IMR-90 (cell line): Measurements from ENCODE around the gene ANKRD6. TPM values are rescaled to one million over a fixed set of nuclear protein-coding genes. Genes with fewer than 3 reads are reported as not detected.

Source experiments
- ATAC-seq: fragments of 200-7000 bp; cut with Tn5 transposase; 2 replicates; pipeline ENCODE4 v1.9.1; 2020; ENCODE audit warnings: low read depth, mild to moderate bottlenecking, moderate library complexity
- BruUV-seq: library from RNA; stranded (reverse); fragments of 400-500 nt; replicated peaks from 2 replicates; lab custom pipeline; 2021; lab: Mats Ljungman, UMichigan
- CTCF ChIA-PET: fragments of 300-600 bp; formaldehyde crosslinking; extraction: SDS; loops from one replicate; lab custom pipeline; 2021; ENCODE audit warnings: antibody characterized with exemption; lab: Yijun Ruan, JAX
- POLR2A ChIA-PET: fragments of 300-600 bp; sonication (Branson Sonifier 250); formaldehyde crosslinking; loops from one replicate; lab custom pipeline; 2022; ENCODE audit warnings: antibody characterized with exemption; ENCODE audit not compliant: unreplicated experiment; lab: Charles Lee
- DNase-seq: peaks from one replicate; pipeline ENCODE4 v3.0.0; 2013
- H2AFZ ChIP-seq: replicated peaks from 2 replicates; pipeline ENCODE3; 2013; ENCODE audit warnings: low read length, mild to moderate bottlenecking; ENCODE audit not compliant: poor library complexity
- H2AK5ac ChIP-seq: 2 replicates; pipeline ENCODE4 v1.6.1; 2013; ENCODE audit warnings: low read depth, low read length, inconsistent platforms
- H2AK9ac ChIP-seq: replicated peaks from 2 replicates; pipeline ENCODE3; 2013; ENCODE audit warnings: mild to moderate bottlenecking, low read depth, low read length, moderate library complexity; ENCODE audit not compliant: poor library complexity
- H2BK120ac ChIP-seq: 2 replicates; pipeline ENCODE4 v1.6.1; 2013; ENCODE audit warnings: low read depth, low read length, inconsistent platforms
- H2BK15ac ChIP-seq: 3 replicates; pipeline ENCODE4 v1.6.1; 2013; ENCODE audit warnings: low read depth, low read length, inconsistent platforms
- H2BK20ac ChIP-seq: 2 replicates; pipeline ENCODE4 v1.6.1; 2013; ENCODE audit warnings: low read depth, mild to moderate bottlenecking, inconsistent platforms, low read length, moderate library complexity
- H2BK5ac ChIP-seq: 2 replicates; pipeline ENCODE4 v1.6.1; 2013; ENCODE audit warnings: mild to moderate bottlenecking, low read depth, low read length, inconsistent platforms; ENCODE audit not compliant: poor library complexity, severe bottlenecking
- H3K14ac ChIP-seq: replicated peaks from 2 replicates; pipeline ENCODE4 v1.6.1; 2013; ENCODE audit warnings: low read depth, low read length, inconsistent platforms
- H3K18ac ChIP-seq: 2 replicates; pipeline ENCODE4 v1.6.1; 2013; ENCODE audit warnings: low read depth, low read length, control low read depth
- H3K23ac ChIP-seq: 2 replicates; pipeline ENCODE4 v1.6.1; 2013; ENCODE audit warnings: low read depth, low read length, inconsistent platforms
- H3K27ac ChIP-seq: 2 replicates; pipeline ENCODE4 v1.5.1; 2013; ENCODE audit warnings: mild to moderate bottlenecking, control low read depth, low read length; ENCODE audit not compliant: insufficient read depth
- H3K27me3 ChIP-seq: 2 replicates; pipeline ENCODE4 v1.6.1; 2013; ENCODE audit warnings: low read length; ENCODE audit not compliant: control insufficient read depth, insufficient read depth
- H3K36me3 ChIP-seq: 2 replicates; pipeline ENCODE4 v1.6.1; 2013; ENCODE audit warnings: low read length, mixed read lengths; ENCODE audit not compliant: control insufficient read depth, insufficient read depth
- H3K4ac ChIP-seq: 2 replicates; pipeline ENCODE4 v1.6.1; 2013; ENCODE audit warnings: low read depth, low read length, inconsistent platforms
- H3K4me1 ChIP-seq: 2 replicates; pipeline ENCODE4 v1.6.1; 2013; ENCODE audit warnings: low read length, mixed read lengths; ENCODE audit not compliant: control insufficient read depth, insufficient read depth
- H3K4me2 ChIP-seq: 2 replicates; pipeline ENCODE4 v1.6.1; 2013; ENCODE audit warnings: low read depth, mild to moderate bottlenecking, control low read depth, low read length, moderate library complexity
- H3K4me3 ChIP-seq: 2 replicates; pipeline ENCODE4 v1.5.1; 2013; ENCODE audit warnings: low read depth, mild to moderate bottlenecking, control low read depth, low read length, moderate library complexity; ENCODE audit not compliant: insufficient read depth
- H3K56ac ChIP-seq: 2 replicates; pipeline ENCODE4 v1.6.1; 2013; ENCODE audit warnings: low read length, inconsistent platforms; ENCODE audit not compliant: insufficient read depth; ENCODE audit errors: extremely low read depth
- H3K79me1 ChIP-seq, 2 experiments: 2 replicates each; pipeline ENCODE4 v1.6.1; 2013; ENCODE audit warnings: low read length in 2 of 2, inconsistent platforms in 1 of 2, low read depth in 1 of 2
- H3K9ac ChIP-seq: 2 replicates; pipeline ENCODE4 v1.6.1; 2013; ENCODE audit warnings: low read depth, low read length, control low read depth
- H3K9me1 ChIP-seq: 2 replicates; pipeline ENCODE4 v1.6.1; 2013; ENCODE audit warnings: low read length, inconsistent platforms; ENCODE audit not compliant: insufficient read depth
- H3K9me3 ChIP-seq: 2 replicates; pipeline ENCODE4 v1.6.1; 2013; ENCODE audit warnings: low read length; ENCODE audit not compliant: control insufficient read depth, insufficient read depth
- H4K20me1 ChIP-seq: 2 replicates; pipeline ENCODE4 v1.6.1; 2013; ENCODE audit warnings: low read length, inconsistent platforms; ENCODE audit not compliant: insufficient read depth
- H4K5ac ChIP-seq: 2 replicates; pipeline ENCODE4 v1.6.1; 2013; ENCODE audit warnings: mild to moderate bottlenecking, low read depth, low read length, control low read depth
- H4K8ac ChIP-seq, 2 experiments: 2 replicates each; pipeline ENCODE4 v1.6.1; 2013; ENCODE audit warnings: low read depth in 2 of 2, low read length in 2 of 2, control low read depth in 1 of 2, inconsistent platforms in 1 of 2
- H4K91ac ChIP-seq: 2 replicates; pipeline ENCODE4 v1.6.1; 2013; ENCODE audit warnings: low read depth, low read length, inconsistent platforms; ENCODE audit not compliant: insufficient read depth
- BHLHE40 ChIP-seq: fragments of 150-350 bp; IDR thresholded peaks from 2 replicates; pipeline ENCODE4 v1.6.1; 2016; ENCODE audit warnings: mild to moderate bottlenecking, low read depth, low read length
- CEBPB ChIP-seq: IDR thresholded peaks from 2 replicates; pipeline ENCODE4 v1.6.1; 2012; ENCODE audit warnings: low read depth, low read length, improper control_type of control experiment
- CHD1 ChIP-seq: IDR thresholded peaks from 2 replicates; pipeline ENCODE4 v1.6.1; 2012; ENCODE audit warnings: low read depth, low read length, improper control_type of control experiment
- CTCF ChIP-seq: conservative IDR thresholded peaks from 2 replicates; pipeline ENCODE4 v1.5.1; 2012; ENCODE audit warnings: mild to moderate bottlenecking, low read depth, low read length, improper control_type of control experiment
- FOS ChIP-seq: fragments of 150-350 bp; IDR thresholded peaks from 2 replicates; pipeline ENCODE4 v1.6.1; 2016; ENCODE audit warnings: low read depth, low read length
- MAFK ChIP-seq: IDR thresholded peaks from 2 replicates; pipeline ENCODE4 v1.6.1; 2012; ENCODE audit warnings: low read depth, low read length, improper control_type of control experiment
- MAZ ChIP-seq: IDR thresholded peaks from 2 replicates; pipeline ENCODE4 v1.6.1; 2012; ENCODE audit warnings: low read depth, mild to moderate bottlenecking, low read length, improper control_type of control experiment, moderate library complexity, borderline replicate concordance
- MXI1 ChIP-seq: IDR thresholded peaks from 2 replicates; pipeline ENCODE4 v1.6.1; 2012; ENCODE audit warnings: low read depth, mild to moderate bottlenecking, low read length, moderate library complexity, borderline replicate concordance
- NFE2L2 ChIP-seq: fragments of 150-350 bp; IDR thresholded peaks from 2 replicates; pipeline ENCODE4 v1.6.1; 2016; ENCODE audit warnings: low read depth, mild to moderate bottlenecking, low read length
- RAD21 ChIP-seq: IDR thresholded peaks from 2 replicates; pipeline ENCODE4 v1.6.1; 2012; ENCODE audit warnings: low read length, improper control_type of control experiment
- RCOR1 ChIP-seq: IDR thresholded peaks from 2 replicates; pipeline ENCODE4 v1.6.1; 2012; ENCODE audit warnings: mild to moderate bottlenecking, low read length, improper control_type of control experiment; ENCODE audit not compliant: insufficient replicate concordance
- RFX5 ChIP-seq: IDR thresholded peaks from 2 replicates; pipeline ENCODE4 v1.8.0; 2012; ENCODE audit warnings: low read depth, mild to moderate bottlenecking, low read length, moderate library complexity
- SMC3 ChIP-seq: fragments of 150-350 bp; IDR thresholded peaks from 2 replicates; pipeline ENCODE4 v1.6.1; 2016; ENCODE audit warnings: low read depth, mild to moderate bottlenecking, antibody characterized with exemption, low read length, moderate library complexity
- USF2 ChIP-seq: fragments of 150-350 bp; IDR thresholded peaks from 2 replicates; pipeline ENCODE4 v1.6.1; 2017; ENCODE audit warnings: mild to moderate bottlenecking, antibody characterized with exemption, low read length, low read depth
- WGBS, 2 experiments: methylation state at CpG; one replicate each; pipeline versions ENCODE4 v1.1.5 to v1.1.7; 2013; ENCODE audit warnings: missing lambda C conversion rate in 2 of 2; ENCODE audit not compliant: insufficient read length in 1 of 2; ENCODE audit errors: extremely low coverage in 2 of 2; 5-methylcytosine and 5-hydroxymethylcytosine counted together
- dilution Hi-C: fragments of 300-500 bp; cut with HindIII; formaldehyde crosslinking; loops from one replicate; pipeline ENCODE4 v1.14.3; 2018; ENCODE audit warnings: low sequenced_read_pairs; ENCODE audit not compliant: unreplicated experiment
- in situ Hi-C: fragments of 300-500 bp; cut with MboI; formaldehyde crosslinking; loops from 3 replicates; pipeline ENCODE4 v1.14.3; 2019; ENCODE audit warnings: low sequenced_read_pairs, inconsistent platforms, mixed read lengths
- intact Hi-C: fragments of 100-400 bp; cut with micrococcal nuclease; formaldehyde crosslinking; loops from 2 replicates; pipeline ENCODE4 v1.10.0; 2022
- polyA plus RNA-seq, 3 experiments: library from polyadenylated mRNA; depleted of rRNA; stranded (reverse); fragments of >200 nt; gene quantifications; 2 replicates each; pipeline ENCODE4 v1.2.3, GENCODE V29; 2012; ENCODE audit warnings: low replicate concordance in 1 of 3
- total RNA-seq: library from RNA; depleted of rRNA; stranded (reverse); fragments of >200 nt; gene quantifications from 2 replicates; pipeline ENCODE4 v1.2.3, GENCODE V29; 2012

The ANKRD6 gene
- total and polyA plus RNA-seq, 2 of the 4 experiments (the other 2 are of a cell fraction): 0.12 to 0.18 TPM

- Histone ChIP-seq H4K8ac (no peak overlapping the region), H3K4me1 (no peaks in the 10 kb centered on the region), H3K27me3 (peaks cover 2% of the 10 kb centered on the region), H2AK5ac (no peak overlapping the region), H3K79me1 (no peaks in the 10 kb centered on the region), H3K4me3 (no peak overlapping the region), H3K23ac (no peak overlapping the region), H3K9me3 (no peaks in the 10 kb centered on the region), H2BK120ac (no peak overlapping the region), H2AK9ac (no peak overlapping the region), H3K4me2 (no peak overlapping the region), H2BK15ac (no peak overlapping the region), H3K9ac (no peak overlapping the region), H3K27ac (no peak overlapping the region), H2BK5ac (no peak overlapping the region), H4K91ac (no peak overlapping the region), H3K9me1 (no peaks in the 10 kb centered on the region), H3K18ac (no peak overlapping the region), H2BK20ac (no peak overlapping the region), H3K14ac (no peak overlapping the region), H3K4ac (no peak overlapping the region), H3K56ac (no peak overlapping the region), H4K5ac (no peak overlapping the region), H4K20me1 (no peaks in the 10 kb centered on the region), H3K36me3 (no peaks in the 10 kb centered on the region), H2AFZ (no peak overlapping the region)
- WGBS, 2 experiments: no CpG with 5 or more reads among the region's 7 CpGs
- DNase-seq (no peak), ATAC-seq (no peak)
- no TSS peak for BruUV-seq
- ChIA-PET CTCF (interaction anchor here (1.1 kb wide), 1 partner anchor 14 kb away, joined by 4 read pairs; no protein-coding TSS in a partner anchor), POLR2A (no interaction called here)
- no peak for TF ChIP-seq NFE2L2
- no peak for TF ChIP-seq RAD21
- TF ChIP-seq RCOR1: no peak
- TF ChIP-seq SMC3: no peak
- TF ChIP-seq MAZ: no peak
- TF ChIP-seq BHLHE40: no peak
- no peak for TF ChIP-seq MXI1
- no peak for TF ChIP-seq RFX5
- no peak for TF ChIP-seq MAFK
- no peak for TF ChIP-seq CHD1
- no peak for TF ChIP-seq CTCF
- no peak for TF ChIP-seq USF2
- no peak for TF ChIP-seq CEBPB
- TF ChIP-seq FOS: no peak
- dilution Hi-C loops: no loop called here
- in situ Hi-C loops: no loop called here
- intact Hi-C loops: no loop called here
Measured at GRCh38 chr6:89385846-89386245, 47.1 kb upstream of the ANKRD6 start.
